Progenitor cell of endocrine pancreas (in vitro differentiated cells): ENCODE results near the gene GRB7. TPM values are rescaled to one million over a fixed set of nuclear protein-coding genes. Genes with fewer than 3 reads are reported as not detected.
"Not testable (repeated sequence)": the region's sequence is repeated elsewhere in the genome, so short reads cannot be mapped to it uniquely, and the experiment has no call there.

ENCODE experiments used
- DNase-seq: peaks from one replicate; pipeline ENCODE4 v3.0.0; 2021; ENCODE audit warnings: low spot score; ENCODE audit not compliant: unreplicated experiment
- H3K27ac Mint-ChIP-seq: 2 replicates; pipeline ENCODE4 v1.8.0; 2021; ENCODE audit warnings: mild to moderate bottlenecking, moderate library complexity, mixed read lengths
- H3K27me3 Mint-ChIP-seq: 2 replicates; pipeline ENCODE4 v1.8.0; 2021; ENCODE audit warnings: mixed read lengths
- H3K36me3 Mint-ChIP-seq: 2 replicates; pipeline ENCODE4 v1.8.0; 2022; ENCODE audit warnings: mixed read lengths; ENCODE audit not compliant: insufficient read depth
- H3K4me1 Mint-ChIP-seq: 2 replicates; pipeline ENCODE4 v1.8.0; 2021; ENCODE audit warnings: low read depth, mixed read lengths
- H3K4me3 Mint-ChIP-seq: 2 replicates; pipeline ENCODE4 v1.8.0; 2021; ENCODE audit warnings: low read depth, mild to moderate bottlenecking, moderate library complexity, mixed read lengths
- H3K9me3 Mint-ChIP-seq: 2 replicates; pipeline ENCODE4 v1.8.0; 2021; ENCODE audit warnings: low read depth, mixed read lengths
- total RNA-seq: library from RNA; stranded (reverse); gene quantifications from 2 replicates; pipeline ENCODE4 v1.2.1, GENCODE V29; 2021
- TF ChIP-seq, protein P1 (sequence below): fragments of 200-600 bp; sonication (generic); IDR thresholded peaks from one replicate; pipeline ENCODE4 v1.5.0; 2021; ENCODE audit warnings: antibody characterized with exemption, mild to moderate bottlenecking; ENCODE audit not compliant: unreplicated experiment

Gene GRB7
- total RNA-seq, 1 donor from 2014 or later, result 29.9 TPM

DNA sequence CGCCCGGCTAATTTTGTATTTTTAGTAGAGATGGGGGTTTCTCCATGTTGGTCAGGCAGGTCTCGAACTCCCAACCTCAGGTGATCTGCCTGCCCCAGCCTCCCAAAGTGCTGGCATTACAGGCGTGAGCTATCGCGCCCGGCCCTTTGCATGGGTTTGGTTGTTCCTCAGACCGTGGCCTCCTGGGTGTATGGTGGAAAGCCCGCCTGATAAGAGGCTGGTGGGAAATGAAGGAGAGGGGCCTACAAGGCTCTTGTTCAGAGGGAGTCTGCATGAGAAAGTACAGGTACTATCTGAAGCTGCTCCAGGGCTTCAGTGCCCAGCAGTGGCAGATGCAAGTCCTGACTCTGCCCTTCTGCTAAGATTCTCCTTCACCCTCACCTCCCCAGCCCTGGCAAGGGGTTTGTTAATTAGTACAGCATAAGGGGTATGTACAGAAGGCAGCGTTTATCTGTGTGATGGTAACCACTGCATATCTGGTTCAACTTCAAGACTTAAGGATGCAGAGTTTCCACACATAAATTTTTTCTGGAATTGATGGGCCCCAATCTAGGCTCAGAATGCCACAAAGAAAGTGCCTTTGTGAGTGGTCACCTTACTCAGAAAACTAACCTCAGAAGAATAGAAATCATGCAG, 24.2 kb downstream of the GRB7 start:
- TF ChIP-seq, protein P1, sequence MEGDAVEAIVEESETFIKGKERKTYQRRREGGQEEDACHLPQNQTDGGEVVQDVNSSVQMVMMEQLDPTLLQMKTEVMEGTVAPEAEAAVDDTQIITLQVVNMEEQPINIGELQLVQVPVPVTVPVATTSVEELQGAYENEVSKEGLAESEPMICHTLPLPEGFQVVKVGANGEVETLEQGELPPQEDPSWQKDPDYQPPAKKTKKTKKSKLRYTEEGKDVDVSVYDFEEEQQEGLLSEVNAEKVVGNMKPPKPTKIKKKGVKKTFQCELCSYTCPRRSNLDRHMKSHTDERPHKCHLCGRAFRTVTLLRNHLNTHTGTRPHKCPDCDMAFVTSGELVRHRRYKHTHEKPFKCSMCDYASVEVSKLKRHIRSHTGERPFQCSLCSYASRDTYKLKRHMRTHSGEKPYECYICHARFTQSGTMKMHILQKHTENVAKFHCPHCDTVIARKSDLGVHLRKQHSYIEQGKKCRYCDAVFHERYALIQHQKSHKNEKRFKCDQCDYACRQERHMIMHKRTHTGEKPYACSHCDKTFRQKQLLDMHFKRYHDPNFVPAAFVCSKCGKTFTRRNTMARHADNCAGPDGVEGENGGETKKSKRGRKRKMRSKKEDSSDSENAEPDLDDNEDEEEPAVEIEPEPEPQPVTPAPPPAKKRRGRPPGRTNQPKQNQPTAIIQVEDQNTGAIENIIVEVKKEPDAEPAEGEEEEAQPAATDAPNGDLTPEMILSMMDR, result no peak
- H3K27ac Mint-ChIP-seq, result no peak overlapping the region
- no peaks in the 10 kb centered on the region for H3K9me3 Mint-ChIP-seq
- no peaks in the 10 kb centered on the region for H3K4me1 Mint-ChIP-seq
- peaks cover 61% of the 10 kb centered on the region for H3K27me3 Mint-ChIP-seq
- no peak for DNase-seq
- no peak overlapping the region for H3K4me3 Mint-ChIP-seq
- H3K36me3 Mint-ChIP-seq, result no peaks in the 10 kb centered on the region

DNA sequence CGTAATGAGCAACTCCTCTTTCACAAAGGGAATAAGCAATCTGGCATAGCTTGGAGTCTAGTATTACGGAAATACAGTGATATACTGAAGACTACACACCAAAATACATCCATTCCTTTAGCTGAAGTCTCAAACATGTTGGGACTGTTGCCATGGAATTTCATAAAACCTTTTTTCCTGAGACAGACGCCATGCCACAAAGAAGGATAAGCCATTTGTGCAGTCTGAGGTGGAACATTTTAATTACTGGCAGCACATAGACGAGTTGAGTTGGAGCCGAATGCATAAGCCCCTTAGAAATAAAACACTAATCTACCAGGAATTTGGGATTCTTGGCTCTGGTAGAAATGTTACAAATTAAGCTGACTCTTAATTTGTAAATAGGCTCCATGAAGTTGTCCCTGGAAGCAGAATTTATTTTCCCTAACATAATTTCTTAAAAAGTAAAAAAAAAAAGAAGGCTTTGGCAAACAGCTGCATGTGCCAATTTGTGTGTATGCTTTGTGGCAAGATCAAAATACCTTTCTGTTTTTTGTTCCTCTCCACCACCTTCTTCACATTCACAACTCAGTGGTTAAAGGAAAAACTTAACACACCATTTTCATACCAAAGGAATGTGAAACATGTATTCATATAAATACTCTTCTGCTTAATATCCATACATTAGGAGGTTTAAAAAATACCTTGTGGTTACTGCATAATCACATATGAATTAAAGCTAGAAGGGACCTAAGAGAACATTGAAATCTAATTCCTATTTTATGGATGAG, 25.5 kb downstream of the GRB7 start:
- no peaks in the 10 kb centered on the region for H3K36me3 Mint-ChIP-seq
- H3K4me1 Mint-ChIP-seq, result no peaks in the 10 kb centered on the region
- H3K4me3 Mint-ChIP-seq, result no peak overlapping the region
- TF ChIP-seq, protein P1, result no peak
- H3K27me3 Mint-ChIP-seq, result peaks cover 56% of the 10 kb centered on the region
- no peaks in the 10 kb centered on the region for H3K9me3 Mint-ChIP-seq
- no peak overlapping the region for H3K27ac Mint-ChIP-seq
- DNase-seq, result no peak

DNA sequence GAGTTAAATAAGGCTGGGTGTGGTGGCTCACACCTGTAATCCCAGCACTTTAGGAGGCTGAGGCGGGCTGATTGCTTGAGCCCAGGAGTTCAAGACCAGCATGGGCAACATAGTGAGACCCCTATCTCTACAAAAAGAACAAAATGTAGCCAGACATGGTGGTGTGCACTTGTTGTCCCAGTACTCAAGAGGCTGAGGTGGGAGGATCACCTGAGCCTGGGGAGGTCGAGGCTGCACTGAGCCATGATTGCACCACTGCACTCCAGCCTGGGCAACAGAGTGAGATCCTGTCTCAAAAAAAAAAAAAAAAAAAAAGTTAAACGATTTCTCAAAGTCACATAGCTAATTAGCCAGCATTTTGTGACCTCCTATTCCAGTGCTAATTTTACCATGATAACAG, 26.4 kb downstream of the GRB7 start:
- peaks cover 51% of the 10 kb centered on the region for H3K27me3 Mint-ChIP-seq
- H3K27ac Mint-ChIP-seq, H3K36me3 Mint-ChIP-seq, DNase-seq, H3K9me3 Mint-ChIP-seq, H3K4me1 Mint-ChIP-seq, H3K4me3 Mint-ChIP-seq: not testable (repeated sequence)

DNA sequence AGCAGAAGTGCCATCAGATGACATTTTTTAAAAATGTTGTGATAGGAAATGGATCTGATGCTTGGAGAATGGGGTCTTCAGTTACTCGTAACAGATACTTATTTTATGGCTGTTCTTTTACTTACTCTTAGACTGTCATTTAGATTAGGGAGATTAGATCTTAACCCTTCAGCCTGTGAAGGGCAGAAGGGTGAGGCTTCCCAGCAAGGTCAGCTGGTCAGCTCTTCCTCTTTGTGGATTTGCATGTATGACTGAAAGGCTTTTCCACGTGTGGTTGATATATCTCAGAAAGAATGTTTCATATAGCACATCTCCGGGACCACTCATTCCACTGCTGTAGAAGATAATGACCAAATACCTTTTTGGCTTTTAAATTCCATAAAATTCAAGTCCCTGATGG, 27.4 kb downstream of the GRB7 start:
- no peak for DNase-seq
- TF ChIP-seq, protein P1, result no peak
- no peak overlapping the region for H3K27ac Mint-ChIP-seq
- peaks cover 45% of the 10 kb centered on the region for H3K27me3 Mint-ChIP-seq
- H3K4me3 Mint-ChIP-seq, result no peak overlapping the region
- H3K4me1 Mint-ChIP-seq, result peaks cover 2% of the 10 kb centered on the region
- H3K36me3 Mint-ChIP-seq, result no peaks in the 10 kb centered on the region
- H3K9me3 Mint-ChIP-seq, result no peaks in the 10 kb centered on the region

DNA sequence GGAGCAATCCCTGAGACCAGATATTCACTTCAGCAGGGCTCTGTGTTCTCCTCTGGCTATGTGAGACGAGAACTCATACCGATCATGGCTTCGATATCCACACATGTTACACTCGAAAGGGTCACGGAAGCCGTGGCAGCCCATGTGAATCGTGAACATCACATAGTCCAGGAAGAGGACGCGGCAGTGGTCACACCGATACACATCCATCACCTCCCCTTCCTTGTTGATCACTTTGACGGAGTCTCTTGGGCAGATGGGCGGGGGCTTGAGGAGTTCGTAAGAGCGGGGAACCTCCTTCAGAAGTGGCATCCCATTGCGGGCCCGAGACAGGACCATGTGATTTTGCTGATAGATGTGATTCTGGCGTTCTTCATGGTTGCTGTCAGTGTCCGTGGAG, 28.0 kb downstream of the GRB7 start:
- peaks cover 45% of the 10 kb centered on the region for H3K27me3 Mint-ChIP-seq
- TF ChIP-seq, protein P1, result no peak
- DNase-seq, result no peak
- no peak overlapping the region for H3K27ac Mint-ChIP-seq
- no peaks in the 10 kb centered on the region for H3K9me3 Mint-ChIP-seq
- H3K4me1 Mint-ChIP-seq, result peaks cover 3% of the 10 kb centered on the region
- no peaks in the 10 kb centered on the region for H3K36me3 Mint-ChIP-seq
- H3K4me3 Mint-ChIP-seq, result no peak overlapping the region

DNA sequence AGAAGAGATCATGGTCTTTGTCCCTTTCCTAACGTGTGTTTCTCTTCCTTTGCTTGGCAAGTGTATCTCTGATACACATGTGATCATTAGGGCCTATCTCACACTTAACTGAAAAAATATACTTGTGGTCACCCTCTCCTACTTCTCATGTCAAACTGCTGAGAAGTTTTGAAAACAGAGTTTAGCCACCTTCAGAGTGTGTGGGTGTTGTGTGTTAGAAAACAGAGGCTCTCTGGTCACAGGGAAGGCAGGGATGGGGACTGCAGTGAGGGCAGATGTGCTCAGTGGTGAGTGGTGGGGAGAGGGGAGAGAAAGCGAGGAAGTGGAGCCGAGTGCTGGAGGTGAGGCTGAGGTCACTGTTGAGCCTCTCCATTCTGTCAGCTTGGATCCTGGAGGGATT, 29.4 kb downstream of the GRB7 start:
- H3K9me3 Mint-ChIP-seq, result no peaks in the 10 kb centered on the region
- no peak overlapping the region for H3K27ac Mint-ChIP-seq
- TF ChIP-seq, protein P1, result no peak
- peaks cover 47% of the 10 kb centered on the region for H3K27me3 Mint-ChIP-seq
- peaks cover 3% of the 10 kb centered on the region for H3K4me1 Mint-ChIP-seq
- DNase-seq, result no peak
- no peaks in the 10 kb centered on the region for H3K36me3 Mint-ChIP-seq
- no peak overlapping the region for H3K4me3 Mint-ChIP-seq
